ENCODE results near the gene PIGV.
"Not testable (repeated sequence)": the region's sequence is repeated elsewhere in the genome, so short reads cannot be mapped to it uniquely, and the experiment has no call there.

DNA sequence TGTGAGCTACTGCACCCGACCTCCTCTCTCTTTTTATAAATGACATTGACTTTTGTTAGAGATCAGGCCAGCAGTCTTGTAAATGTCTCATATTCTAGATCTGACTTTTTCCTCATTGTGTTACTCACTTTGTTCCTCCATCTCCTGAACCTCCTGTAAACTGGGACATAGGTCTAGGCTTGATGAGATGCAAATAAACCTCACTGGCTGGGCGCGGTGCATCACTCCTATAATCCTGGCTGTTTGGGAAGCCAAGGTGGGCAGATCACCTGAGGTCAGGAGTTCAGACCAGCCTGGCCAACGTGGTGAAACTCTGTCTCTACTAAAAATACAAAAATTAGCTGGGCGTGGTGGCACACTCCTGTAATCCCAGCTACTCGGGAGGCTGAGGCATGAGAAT lies 60.1 kb downstream of the PIGV start:
- TF ChIP-seq, protein P1, sequence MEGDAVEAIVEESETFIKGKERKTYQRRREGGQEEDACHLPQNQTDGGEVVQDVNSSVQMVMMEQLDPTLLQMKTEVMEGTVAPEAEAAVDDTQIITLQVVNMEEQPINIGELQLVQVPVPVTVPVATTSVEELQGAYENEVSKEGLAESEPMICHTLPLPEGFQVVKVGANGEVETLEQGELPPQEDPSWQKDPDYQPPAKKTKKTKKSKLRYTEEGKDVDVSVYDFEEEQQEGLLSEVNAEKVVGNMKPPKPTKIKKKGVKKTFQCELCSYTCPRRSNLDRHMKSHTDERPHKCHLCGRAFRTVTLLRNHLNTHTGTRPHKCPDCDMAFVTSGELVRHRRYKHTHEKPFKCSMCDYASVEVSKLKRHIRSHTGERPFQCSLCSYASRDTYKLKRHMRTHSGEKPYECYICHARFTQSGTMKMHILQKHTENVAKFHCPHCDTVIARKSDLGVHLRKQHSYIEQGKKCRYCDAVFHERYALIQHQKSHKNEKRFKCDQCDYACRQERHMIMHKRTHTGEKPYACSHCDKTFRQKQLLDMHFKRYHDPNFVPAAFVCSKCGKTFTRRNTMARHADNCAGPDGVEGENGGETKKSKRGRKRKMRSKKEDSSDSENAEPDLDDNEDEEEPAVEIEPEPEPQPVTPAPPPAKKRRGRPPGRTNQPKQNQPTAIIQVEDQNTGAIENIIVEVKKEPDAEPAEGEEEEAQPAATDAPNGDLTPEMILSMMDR (conservative IDR thresholded peaks at IDR 0.05; ENCODE audit: low read length) = not testable (repeated sequence)
- TF ChIP-seq EZH2phosphoT487 (IDR thresholded peaks at IDR 0.05; ENCODE audit: borderline replicate concordance) = not testable (repeated sequence)

All from Loucy (cell line).